BJ (cell line): ENCODE measurements around the gene KLHL22. TPM values are rescaled to one million over a fixed set of nuclear protein-coding genes. Genes with fewer than 3 reads are reported as not detected.

Experiments
- CTCF ChIA-PET: fragments of 350-600 bp; formaldehyde crosslinking; extraction: SDS; loops from one replicate; lab custom pipeline; 2021; ENCODE audit warnings: antibody characterized with exemption, inconsistent platforms; lab: Yijun Ruan, JAX
- POLR2A ChIA-PET: fragments of 300-600 bp; sonication (Branson Sonifier 250); formaldehyde crosslinking; extraction: SDS; loops from one replicate; lab custom pipeline; 2021; ENCODE audit warnings: antibody characterized with exemption; lab: Charles Lee
- DNase-seq: peaks from one replicate; pipeline ENCODE4 v3.0.0-alpha.2; 2011; ENCODE audit warnings: low read depth
- H3K27me3 ChIP-seq: 2 replicates; pipeline ENCODE4 v1.6.0; 2011; ENCODE audit warnings: low read length; ENCODE audit not compliant: control insufficient read depth, insufficient read depth
- H3K36me3 ChIP-seq: 2 replicates; pipeline ENCODE4 v1.5.1; 2011; ENCODE audit warnings: low read length; ENCODE audit not compliant: control insufficient read depth, insufficient read depth
- H3K4me3 ChIP-seq: 2 replicates; pipeline ENCODE4 v1.5.1; 2011; ENCODE audit warnings: low read depth, mild to moderate bottlenecking, control low read depth, low read length
- CTCF ChIP-seq: IDR thresholded peaks from 2 replicates; pipeline ENCODE4 v1.5.1; 2011; ENCODE audit warnings: low read depth, mild to moderate bottlenecking, control low read depth, inconsistent platforms, low read length, moderate library complexity; ENCODE audit not compliant: insufficient read depth
- polyA plus RNA-seq: library from polyadenylated mRNA; depleted of rRNA; stranded (reverse); fragments of >200 nt; gene quantifications from 2 replicates; pipeline ENCODE4 v1.2.3, GENCODE V29; 2011

KLHL22 gene
- polyA plus RNA-seq, 1 experiment, result 34.0 TPM

GRCh38 chr22:20440637-20441591, 54.7 kb downstream of the KLHL22 start:
- TF ChIP-seq CTCF, result no peak
- no peak overlapping the region for H3K4me3 ChIP-seq
- ChIA-PET POLR2A (no interaction called here), CTCF (interaction anchor here (0.8 to 2.9 kb wide), 6 partner anchors 11 to 284 kb away, joined by 3 to 17 read pairs (median 6); no protein-coding TSS in a partner anchor)
- peaks cover 9% of the 10 kb centered on the region for H3K36me3 ChIP-seq
- DNase-seq, result no peak
- no peaks in the 10 kb centered on the region for H3K27me3 ChIP-seq

- Histone ChIP-seq H3K36me3 (peaks cover 9% of the 10 kb centered on the region), H3K4me3 (no peak overlapping the region), H3K27me3 (no peaks in the 10 kb centered on the region)
- ChIA-PET CTCF (interaction anchor here (1.2 to 2.9 kb wide), 4 partner anchors 12 to 54 kb away, joined by 3 to 17 read pairs (median 11); no protein-coding TSS in a partner anchor), POLR2A (no interaction called here)
- no peak for DNase-seq
- TF ChIP-seq CTCF, result no peak
These were observed 55.5 kb downstream of the KLHL22 start for GRCh38 chr22:20439928-20440575.

GRCh38 chr22:20439556-20439927, 56.1 kb downstream of the KLHL22 start:
- ChIA-PET POLR2A (no interaction called here), CTCF (interaction anchor here (1.2 to 2.9 kb wide), 6 partner anchors 15 to 125 kb away, joined by 3 to 17 read pairs (median 6); no protein-coding TSS in a partner anchor)
- H3K36me3 ChIP-seq, result peaks cover 7% of the 10 kb centered on the region
- TF ChIP-seq CTCF, result no peak
- no peak for DNase-seq
- no peaks in the 10 kb centered on the region for H3K27me3 ChIP-seq
- no peak overlapping the region for H3K4me3 ChIP-seq

- H3K4me3 ChIP-seq, result peak overlapping the region; percentile 72
- peaks cover 3% of the 10 kb centered on the region for H3K36me3 ChIP-seq
- peak; percentile 60 for TF ChIP-seq CTCF
- ChIA-PET CTCF (interaction anchor here (0.8 to 2.9 kb wide), 8 partner anchors 9 to 125 kb away, joined by 3 to 17 read pairs (median 5); no protein-coding TSS in a partner anchor), POLR2A (no interaction called here)
- DNase-seq, result no peak
- H3K27me3 ChIP-seq, result no peaks in the 10 kb centered on the region
These were observed 56.7 kb downstream of the KLHL22 start for GRCh38 chr22:20438678-20439492.
